Nephron progenitor cell (in vitro differentiated cells): ENCODE results near the gene MYOM1.

ENCODE experiments used
- DNase-seq: peaks from one replicate; pipeline ENCODE4 v3.0.0; 2021
- H3K27ac Mint-ChIP-seq: 2 replicates; pipeline ENCODE4 v1.8.0; 2021; ENCODE audit warnings: mild to moderate bottlenecking, moderate library complexity, mixed read lengths
- H3K27me3 Mint-ChIP-seq: 2 replicates; pipeline ENCODE4 v1.8.0; 2021; ENCODE audit warnings: mild to moderate bottlenecking, low read depth, mixed read lengths; ENCODE audit not compliant: poor library complexity
- H3K36me3 Mint-ChIP-seq: 2 replicates; pipeline ENCODE4 v1.8.0; 2021; ENCODE audit warnings: low read depth, mixed read lengths
- H3K4me1 Mint-ChIP-seq: 2 replicates; pipeline ENCODE4 v1.8.0; 2021; ENCODE audit warnings: mixed read lengths
- H3K4me3 Mint-ChIP-seq: 2 replicates; pipeline ENCODE4 v1.8.0; 2021; ENCODE audit warnings: mild to moderate bottlenecking, moderate library complexity, mixed read lengths
- H3K9me3 Mint-ChIP-seq: 2 replicates; pipeline ENCODE4 v1.8.0; 2021; ENCODE audit warnings: mild to moderate bottlenecking, moderate library complexity, mixed read lengths
- TF ChIP-seq, protein P1 (sequence below): fragments of 200-600 bp; sonication (generic); IDR thresholded peaks from 2 replicates; pipeline ENCODE4 v1.5.0; 2021; ENCODE audit warnings: antibody characterized with exemption

The MYOM1 gene

DNA sequence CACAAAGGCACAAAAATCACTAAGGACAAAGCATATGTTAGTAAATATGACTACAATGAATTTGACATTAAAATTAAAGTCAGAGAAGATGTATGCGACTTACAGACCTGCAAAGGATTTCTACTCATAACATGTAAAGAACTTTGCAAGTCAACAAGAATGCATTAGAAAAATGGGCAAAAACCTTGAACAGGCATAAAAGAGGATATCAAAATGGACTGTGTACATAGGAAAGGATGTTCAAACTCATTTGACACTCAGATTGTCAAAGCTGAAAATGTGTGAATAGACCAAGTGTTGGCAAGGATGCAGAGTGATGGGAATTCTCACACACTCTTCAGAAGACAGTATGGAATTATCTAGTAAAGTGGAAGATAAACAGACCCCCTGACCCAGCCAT is 94.9 kb downstream of the MYOM1 start:
- Mint-ChIP-seq H3K27me3 (peaks cover 8% of the 10 kb centered on the region), H3K9me3 (peaks cover 19% of the 10 kb centered on the region), H3K27ac (no peak overlapping the region), H3K36me3 (peaks cover 15% of the 10 kb centered on the region), H3K4me3 (no peak overlapping the region), H3K4me1 (peaks cover 10% of the 10 kb centered on the region)
- TF ChIP-seq, protein P1, sequence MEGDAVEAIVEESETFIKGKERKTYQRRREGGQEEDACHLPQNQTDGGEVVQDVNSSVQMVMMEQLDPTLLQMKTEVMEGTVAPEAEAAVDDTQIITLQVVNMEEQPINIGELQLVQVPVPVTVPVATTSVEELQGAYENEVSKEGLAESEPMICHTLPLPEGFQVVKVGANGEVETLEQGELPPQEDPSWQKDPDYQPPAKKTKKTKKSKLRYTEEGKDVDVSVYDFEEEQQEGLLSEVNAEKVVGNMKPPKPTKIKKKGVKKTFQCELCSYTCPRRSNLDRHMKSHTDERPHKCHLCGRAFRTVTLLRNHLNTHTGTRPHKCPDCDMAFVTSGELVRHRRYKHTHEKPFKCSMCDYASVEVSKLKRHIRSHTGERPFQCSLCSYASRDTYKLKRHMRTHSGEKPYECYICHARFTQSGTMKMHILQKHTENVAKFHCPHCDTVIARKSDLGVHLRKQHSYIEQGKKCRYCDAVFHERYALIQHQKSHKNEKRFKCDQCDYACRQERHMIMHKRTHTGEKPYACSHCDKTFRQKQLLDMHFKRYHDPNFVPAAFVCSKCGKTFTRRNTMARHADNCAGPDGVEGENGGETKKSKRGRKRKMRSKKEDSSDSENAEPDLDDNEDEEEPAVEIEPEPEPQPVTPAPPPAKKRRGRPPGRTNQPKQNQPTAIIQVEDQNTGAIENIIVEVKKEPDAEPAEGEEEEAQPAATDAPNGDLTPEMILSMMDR: no peak
- DNase-seq: no peak

DNA sequence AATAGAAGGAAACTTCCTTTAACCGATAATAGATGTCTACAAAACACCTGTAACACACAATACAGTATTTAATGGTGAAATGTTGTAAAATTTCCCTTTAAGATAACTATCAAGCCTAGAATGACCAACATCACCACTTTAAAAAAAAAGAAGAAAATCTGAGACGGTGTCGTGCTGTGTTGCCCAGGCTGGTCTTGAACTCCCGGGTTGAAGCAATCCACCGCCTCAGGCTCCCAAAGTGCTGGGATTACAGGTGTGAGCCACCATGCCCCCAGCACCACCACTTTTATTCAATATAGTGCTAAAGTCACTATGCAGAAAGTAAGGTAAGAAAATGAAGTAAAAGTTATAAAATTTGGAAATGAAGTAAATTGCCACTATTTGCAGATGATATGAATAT is 96.9 kb downstream of the MYOM1 start:
- H3K36me3 Mint-ChIP-seq: peaks cover 15% of the 10 kb centered on the region
- H3K9me3 Mint-ChIP-seq: peaks cover 19% of the 10 kb centered on the region
- H3K27ac Mint-ChIP-seq: no peak overlapping the region
- TF ChIP-seq, protein P1: no peak
- H3K4me1 Mint-ChIP-seq: peaks cover 12% of the 10 kb centered on the region
- peaks cover 12% of the 10 kb centered on the region for H3K27me3 Mint-ChIP-seq
- no peak for DNase-seq
- H3K4me3 Mint-ChIP-seq: no peak overlapping the region

DNA sequence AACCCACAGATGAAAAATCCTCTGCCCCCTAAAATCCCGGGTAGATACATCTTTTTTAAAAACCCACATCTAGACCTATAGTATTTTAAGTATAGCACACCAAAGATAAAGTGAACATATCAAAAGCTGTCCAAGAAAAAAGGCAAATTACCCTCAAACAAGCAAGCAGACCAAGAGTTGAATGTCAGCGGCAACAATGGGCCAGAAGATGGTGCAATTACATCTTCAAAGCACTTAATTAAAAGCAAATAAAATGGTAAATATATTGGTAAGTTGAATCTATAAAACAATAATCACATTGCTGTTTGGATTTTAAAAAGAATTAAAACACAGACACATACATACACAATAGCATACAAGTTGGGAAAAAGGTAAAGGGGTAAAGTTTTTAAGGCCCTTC is 98.5 kb downstream of the MYOM1 start:
- Mint-ChIP-seq H3K9me3 (peaks cover 15% of the 10 kb centered on the region), H3K4me3 (no peak overlapping the region), H3K27me3 (peaks cover 12% of the 10 kb centered on the region), H3K36me3 (peaks cover 10% of the 10 kb centered on the region), H3K4me1 (peaks cover 18% of the 10 kb centered on the region), H3K27ac (no peak overlapping the region)
- TF ChIP-seq, protein P1: no peak
- DNase-seq: no peak

DNA sequence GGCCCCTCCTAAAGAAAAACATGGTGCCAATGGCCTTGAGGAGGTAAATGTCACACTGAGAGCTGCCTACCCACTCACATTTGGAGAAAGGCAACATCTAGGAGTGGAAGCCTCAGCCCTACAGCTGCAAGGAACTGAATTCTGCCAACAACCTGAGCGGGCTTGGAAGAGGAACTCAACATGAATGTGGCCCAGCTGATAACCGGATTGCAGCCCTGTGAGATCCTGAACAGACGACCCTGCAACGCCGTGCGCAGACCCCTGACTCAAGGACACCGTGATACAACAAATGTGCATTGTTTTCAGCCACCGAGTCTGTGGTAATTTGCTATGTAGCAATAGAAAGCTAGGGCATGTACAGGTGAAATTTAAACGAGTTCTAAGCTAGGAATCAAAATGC is 99.4 kb downstream of the MYOM1 start:
- no peak overlapping the region for H3K27ac Mint-ChIP-seq
- H3K27me3 Mint-ChIP-seq: peaks cover 9% of the 10 kb centered on the region
- H3K9me3 Mint-ChIP-seq: peaks cover 15% of the 10 kb centered on the region
- TF ChIP-seq, protein P1: no peak
- H3K4me3 Mint-ChIP-seq: no peak overlapping the region
- peaks cover 27% of the 10 kb centered on the region for H3K4me1 Mint-ChIP-seq
- no peak for DNase-seq
- H3K36me3 Mint-ChIP-seq: peaks cover 9% of the 10 kb centered on the region

DNA sequence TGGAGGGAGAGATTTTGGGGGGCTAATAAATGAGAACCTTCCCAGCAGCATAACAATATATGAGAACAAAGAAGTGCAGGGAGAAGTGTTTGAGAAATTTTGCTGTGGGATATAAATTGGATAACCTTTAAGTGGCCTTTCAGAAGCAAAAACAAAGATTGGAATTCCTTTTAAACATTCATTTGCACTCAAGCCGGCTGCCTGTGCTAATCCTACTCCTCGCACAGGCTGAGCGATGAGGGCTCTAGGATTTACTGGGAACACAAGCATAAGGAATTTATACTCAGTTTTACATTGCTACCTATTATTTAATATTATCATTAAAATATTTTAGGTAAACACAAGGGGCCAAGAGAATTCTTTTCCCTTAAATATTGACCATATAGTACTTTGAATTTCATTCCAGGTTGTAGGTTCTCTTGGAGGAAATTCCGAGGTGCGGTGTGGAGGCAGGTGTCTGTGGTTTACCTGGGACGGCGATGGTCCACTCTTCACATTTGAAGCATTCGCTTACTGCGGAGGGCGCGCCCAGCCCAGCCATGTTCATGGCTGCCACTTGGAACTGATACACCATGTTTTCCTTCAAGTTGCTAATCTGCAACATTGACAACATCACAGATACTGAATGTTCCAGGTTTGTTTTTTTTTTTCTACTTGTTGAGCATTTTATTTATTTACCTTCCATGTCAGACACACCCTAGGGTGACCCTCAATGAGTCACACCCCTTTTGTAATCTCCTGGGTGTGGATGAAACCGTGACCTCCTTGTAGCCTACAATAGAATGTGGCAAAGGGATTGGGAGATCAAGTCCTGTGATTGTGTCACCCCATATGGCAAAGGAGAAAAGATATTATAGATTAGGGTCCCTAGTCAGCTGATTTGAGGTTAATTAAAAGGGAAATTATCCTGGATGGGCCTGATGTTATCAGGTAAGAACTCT is 100.1 kb downstream of the MYOM1 start:
- Mint-ChIP-seq H3K4me3 (no peak overlapping the region), H3K36me3 (peaks cover 2% of the 10 kb centered on the region), H3K4me1 (peaks cover 34% of the 10 kb centered on the region), H3K27ac (no peak overlapping the region), H3K27me3 (peaks cover 7% of the 10 kb centered on the region), H3K9me3 (peaks cover 9% of the 10 kb centered on the region)
- TF ChIP-seq, protein P1: no peak
- DNase-seq: no peak
